ENCODE results near the gene KLHDC10. TPM values are rescaled to one million over a fixed set of nuclear protein-coding genes. Genes with fewer than 3 reads are reported as not detected.
A peak's percentile ranks its signal among the peaks of the same experiment; 100 is the strongest.
"Not testable (repeated sequence)": the region's sequence is repeated elsewhere in the genome, so short reads cannot be mapped to it uniquely, and the experiment has no call there.

The KLHDC10 gene
- total RNA-seq, 1 donor from 2014 or later = 77.9 TPM

DNA sequence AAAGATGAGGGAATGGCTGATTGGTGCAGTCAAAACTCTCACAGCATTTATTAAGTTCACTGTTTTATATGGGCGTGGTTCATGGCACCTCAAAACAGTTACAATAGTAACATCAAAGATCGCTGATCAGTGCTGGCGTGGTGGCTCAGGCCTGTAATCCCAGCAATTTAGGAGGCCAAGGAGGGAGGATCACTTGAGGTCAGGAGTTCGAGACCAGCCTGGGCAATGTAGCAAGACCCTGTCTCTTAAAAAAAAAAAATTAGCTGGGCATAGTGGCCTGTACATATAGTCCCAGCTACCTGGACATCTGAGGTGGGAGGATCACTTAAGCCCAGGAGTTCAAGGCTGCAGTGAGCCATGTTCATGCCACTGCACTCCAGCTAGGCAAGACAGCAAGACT is 48.5 kb downstream of the KLHDC10 start:
- DNase-seq = no peak

GRCh38 chr7:130123501-130123900 is 53.2 kb downstream of the KLHDC10 start:
- DNase-seq = no peak

GRCh38 chr7:130124711-130125110 is 54.4 kb downstream of the KLHDC10 start:
- DNase-seq = no peak

DNA sequence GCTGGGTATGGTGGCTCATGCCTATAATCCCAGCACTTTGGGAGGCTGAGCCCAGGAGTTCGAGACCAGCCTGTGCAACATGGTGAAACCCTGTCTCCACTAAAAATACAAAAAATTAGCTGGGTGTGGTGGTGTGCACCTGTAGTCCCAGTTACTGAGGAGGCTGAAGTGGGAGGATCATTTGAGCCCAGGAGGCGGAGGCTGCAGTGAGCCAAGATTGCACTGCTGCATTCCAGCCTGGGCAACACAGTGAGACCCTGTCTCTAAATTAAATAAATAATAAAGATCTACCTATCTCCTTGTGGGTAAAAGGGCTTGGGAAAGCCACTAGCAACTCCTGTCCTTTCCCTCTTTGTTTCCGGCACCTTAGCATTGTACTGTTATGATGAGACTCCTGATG is 56.5 kb downstream of the KLHDC10 start:
- DNase-seq = not testable (repeated sequence)

DNA sequence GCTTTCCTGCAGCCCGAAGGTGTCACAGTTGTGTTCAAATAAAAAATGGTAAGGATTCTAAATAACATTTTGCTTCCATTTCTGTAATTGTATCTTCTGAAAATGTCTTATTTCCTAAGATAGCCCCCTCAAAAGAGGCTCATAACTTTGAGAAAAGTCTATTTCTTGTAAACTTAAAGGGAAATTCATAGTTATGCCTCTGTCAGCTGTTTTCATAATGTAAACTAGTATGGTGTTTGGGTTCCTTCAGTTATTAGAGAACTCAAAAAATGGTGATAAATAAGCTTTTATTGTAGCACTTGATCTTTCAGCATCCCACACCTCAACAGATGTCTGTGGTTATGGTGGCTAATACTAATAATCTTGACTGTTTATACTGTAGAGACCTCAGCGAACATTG is 57.1 kb downstream of the KLHDC10 start:
- DNase-seq = no peak

DNA sequence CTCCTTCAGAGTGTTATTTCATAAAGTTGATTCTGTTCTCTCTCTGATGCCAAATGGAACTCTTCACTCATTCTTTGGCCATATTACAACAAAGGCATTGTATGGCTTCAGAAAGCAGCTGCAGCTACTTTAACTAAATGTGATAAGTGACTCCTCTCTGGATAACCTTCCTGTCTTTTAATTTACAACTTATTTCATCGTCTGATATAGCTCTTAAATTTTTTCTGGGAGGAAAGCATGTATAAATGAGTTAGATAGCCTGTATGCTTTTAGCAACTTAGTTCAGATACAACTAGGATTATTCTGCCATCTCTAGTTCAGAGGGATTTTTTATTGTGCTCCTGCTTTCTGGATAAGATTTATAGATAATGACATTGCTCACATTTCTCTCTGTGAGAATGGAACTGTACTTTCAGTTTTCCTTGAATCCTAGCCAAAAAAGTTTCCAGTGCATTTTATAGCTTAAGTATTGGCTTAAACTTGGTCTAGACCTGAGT is 57.5 kb downstream of the KLHDC10 start:
- peak; percentile 86 for DNase-seq

GRCh38 chr7:130129011-130129411 is 58.7 kb downstream of the KLHDC10 start:
- peak; percentile 56 for DNase-seq

- no peak for DNase-seq
Observed at GRCh38 chr7:130131191-130131834, 61.0 kb downstream of the KLHDC10 start.

DNA sequence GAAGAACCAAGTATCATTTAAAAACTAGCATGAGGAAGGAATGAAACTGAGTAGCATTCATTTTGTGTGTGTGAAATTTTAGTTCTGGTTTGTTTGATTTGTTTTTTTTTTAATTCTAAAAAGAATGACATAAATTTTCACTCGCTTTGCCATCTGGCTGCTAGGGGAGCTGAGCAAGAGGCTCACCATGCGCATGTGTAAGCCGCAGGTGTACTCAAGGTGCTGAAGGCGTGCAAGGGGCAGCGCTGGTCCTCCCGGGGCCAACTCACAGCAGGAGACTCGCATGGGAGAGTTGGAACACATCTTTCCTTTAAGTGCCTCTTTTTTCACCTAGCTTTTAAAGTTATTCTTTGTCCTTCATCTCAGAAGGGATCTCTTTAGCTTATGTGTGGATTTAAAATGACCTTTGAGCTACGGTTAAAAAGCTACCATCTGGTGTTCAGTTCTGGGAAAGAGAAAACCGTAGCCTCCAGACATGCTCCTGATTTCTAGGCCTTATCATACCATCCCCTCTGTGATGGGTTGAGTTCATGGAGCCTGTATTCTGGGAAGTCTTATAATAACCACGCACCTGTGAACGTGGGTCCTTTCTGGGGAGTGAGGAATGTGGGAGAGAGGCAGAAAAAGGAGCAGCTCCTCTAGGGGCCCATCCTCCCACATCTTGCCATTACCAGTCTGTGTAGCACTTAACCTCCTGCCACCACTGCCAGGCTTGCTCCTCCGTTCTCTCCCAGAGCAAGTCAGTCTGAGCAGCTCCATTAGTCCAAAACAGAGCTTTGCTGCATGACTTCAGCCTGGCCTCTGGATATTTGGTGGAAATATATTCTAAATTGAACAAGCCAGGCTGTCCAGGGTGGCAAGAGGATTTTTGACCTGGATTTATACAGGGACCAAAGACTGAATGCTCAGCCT is 61.9 kb downstream of the KLHDC10 start:
- no peak for DNase-seq

- DNase-seq = no peak
Observed at GRCh38 chr7:130133029-130133782, 62.9 kb downstream of the KLHDC10 start.

DNA sequence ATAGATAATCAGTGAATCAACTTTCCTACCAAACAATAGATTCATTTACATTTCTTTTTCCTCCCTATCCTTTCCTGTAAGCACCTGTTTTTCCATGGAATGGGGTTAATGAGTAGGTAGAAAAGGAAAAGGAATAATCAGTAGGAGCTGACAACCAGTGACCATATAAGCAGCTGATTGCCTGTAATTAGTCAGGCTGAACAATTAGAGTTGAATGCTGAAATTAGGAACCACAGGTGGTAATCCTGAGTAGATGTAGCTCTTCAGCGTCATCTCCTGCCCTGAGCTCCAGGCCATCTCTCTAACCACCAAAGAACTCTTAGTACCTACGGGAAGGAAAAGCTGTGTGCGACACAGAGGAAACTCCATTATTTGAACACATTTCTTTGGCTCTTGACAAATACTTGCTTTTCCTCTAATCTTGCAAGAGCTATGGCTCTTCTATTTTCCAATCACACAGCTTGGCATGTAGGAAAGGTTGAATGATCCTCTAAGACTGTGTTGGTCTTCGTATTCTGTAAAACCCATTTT is 63.8 kb downstream of the KLHDC10 start:
- DNase-seq = no peak

GRCh38 chr7:130134726-130135125 is 64.4 kb downstream of the KLHDC10 start:
- DNase-seq = no peak

- no peak for DNase-seq
Observed at GRCh38 chr7:130135208-130136205, 65.2 kb downstream of the KLHDC10 start.

GRCh38 chr7:130136579-130137167 is 66.3 kb downstream of the KLHDC10 start:
- DNase-seq = no peak

GRCh38 chr7:130137207-130137606 is 66.9 kb downstream of the KLHDC10 start:
- DNase-seq = no peak

DNA sequence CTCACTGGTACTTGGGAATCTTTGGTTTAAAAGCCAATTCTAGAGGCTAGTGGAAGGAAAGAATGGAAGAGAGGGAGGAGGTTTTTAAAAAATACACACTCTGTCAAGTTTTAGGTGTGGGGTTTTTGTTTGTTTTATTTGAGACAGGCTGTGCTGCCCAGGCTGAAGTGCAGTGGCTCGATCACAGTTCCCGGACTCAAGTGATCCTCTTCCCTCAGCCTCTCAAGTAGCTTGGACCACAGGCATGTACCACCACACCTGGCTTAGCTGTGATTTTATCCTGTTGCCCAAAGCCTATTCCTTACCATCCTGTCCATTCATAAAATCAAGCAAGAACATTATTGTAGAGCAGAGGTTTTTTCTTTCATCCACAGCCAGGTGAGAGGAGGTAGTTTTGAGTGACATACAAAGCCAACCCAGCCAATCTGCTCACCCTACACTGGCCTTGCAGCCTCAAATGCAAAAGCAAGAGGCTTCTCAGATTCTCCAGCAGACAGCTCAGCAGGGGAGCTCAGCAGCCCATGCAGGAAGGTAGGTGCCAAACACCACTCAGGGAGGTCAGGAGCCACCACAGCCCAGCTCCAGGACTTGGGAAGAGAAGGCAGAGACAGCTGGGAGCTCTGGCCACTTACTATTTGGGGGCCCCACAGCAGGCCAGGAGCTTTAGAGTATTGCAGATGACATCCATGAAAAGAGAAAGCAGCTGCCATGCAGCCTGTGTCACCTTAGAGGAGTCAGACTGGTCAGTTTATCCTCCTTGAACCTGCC is 69.0 kb downstream of the KLHDC10 start:
- peak; percentile 60 for DNase-seq

DNA sequence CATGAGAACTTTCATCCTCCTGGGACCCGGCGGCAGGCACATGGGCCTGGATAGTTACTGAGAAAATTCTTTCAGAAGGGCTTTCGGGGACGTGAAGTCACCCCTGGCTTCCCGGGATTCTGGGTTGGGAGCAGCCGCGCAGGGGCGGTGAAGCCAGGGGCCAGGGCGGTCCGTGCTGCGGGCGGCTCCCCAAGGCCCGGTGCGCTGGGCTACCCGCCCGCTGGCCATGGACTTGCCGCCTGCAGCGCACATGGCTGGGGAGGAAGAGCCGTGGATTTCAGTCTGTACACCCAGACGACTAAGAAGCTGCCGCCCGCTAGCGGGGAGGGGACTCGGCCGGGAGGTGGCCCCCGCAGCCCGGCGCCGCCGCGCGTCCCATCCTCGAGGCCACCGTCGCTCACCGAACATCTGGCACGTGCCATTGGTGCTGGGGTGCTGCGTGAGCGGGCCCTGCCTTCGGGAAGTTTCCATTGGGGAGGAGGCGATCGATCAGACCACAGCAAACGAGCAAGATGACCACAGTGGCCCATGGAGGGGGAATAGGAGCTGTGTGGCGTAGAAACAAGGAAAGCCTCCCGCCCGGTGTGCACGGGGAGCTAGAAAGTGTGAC is 70.3 kb downstream of the KLHDC10 start:
- no peak for DNase-seq

DNA sequence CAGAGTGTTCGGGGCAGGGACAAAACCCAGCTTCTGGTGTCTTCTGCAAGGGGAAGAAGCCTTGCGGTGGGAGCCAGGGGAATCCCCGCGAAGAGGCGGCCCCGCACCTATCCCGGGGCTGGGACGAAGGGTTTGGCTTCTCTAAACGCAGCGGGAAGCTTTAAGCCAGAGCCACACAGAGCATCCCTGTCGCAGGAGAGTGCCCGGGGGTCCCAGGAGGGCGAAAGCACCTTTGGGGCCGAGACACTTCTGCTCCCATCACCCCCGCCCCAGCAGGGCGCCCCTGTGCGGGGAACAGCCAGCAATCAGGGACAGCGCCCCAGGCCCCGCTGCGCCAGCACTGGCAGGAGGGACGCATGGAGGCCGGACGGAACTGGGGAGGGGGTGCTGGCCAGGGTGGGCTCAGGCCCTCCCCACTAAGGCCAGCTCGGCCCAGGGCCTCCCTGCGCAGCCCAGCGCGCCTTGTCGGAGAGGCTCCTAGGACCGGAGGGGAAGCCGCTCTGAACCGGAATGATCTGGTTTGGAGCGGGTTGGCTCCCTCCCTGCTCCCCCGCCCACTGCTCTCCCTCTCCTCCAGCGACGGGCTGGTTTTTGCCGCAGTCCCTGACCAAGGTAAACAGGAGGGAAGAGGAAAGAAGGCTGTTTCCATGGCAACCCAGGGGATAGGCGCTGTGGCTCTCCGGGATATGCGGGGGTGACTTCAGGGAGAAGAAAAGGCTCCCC is 71.0 kb downstream of the KLHDC10 start:
- peak; percentile 94 for DNase-seq

Measured in tongue (tissue), 2 donors.